ENCODE data around the gene COBLL1.

COBLL1 gene

DNA sequence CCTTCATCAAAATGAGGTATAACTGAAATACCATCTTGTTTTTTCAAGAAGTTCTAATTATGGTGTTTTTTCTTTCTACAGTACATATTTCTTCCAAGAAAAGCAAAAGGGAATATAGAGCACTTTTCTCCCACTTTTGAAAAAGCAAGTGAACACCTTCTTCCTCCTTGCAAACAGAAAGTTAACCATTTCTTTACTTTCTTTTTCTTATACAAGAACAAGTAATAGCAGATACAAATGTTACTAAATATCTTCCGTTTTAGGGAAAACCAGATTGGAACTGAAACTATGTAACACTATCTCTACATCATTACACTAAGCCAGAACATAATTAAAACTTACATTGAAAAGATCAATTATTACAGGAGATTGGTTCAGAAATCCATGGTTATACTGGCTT, 44.0 kb downstream of the COBLL1 start:
- no CpG with 5 or more reads among the region's 1 CpG for WGBS, 2 experiments (ENCODE audit: insufficient coverage in 2 of 2)
- Histone ChIP-seq H3K36me3 (ENCODE audit: control insufficient read depth, insufficient read depth, low read length) (no peaks in the 10 kb centered on the region), H3K4me1 (ENCODE audit: control insufficient read depth, insufficient read depth, low read length, poor library complexity, severe bottlenecking) (peaks cover 7% of the 10 kb centered on the region)

DNA sequence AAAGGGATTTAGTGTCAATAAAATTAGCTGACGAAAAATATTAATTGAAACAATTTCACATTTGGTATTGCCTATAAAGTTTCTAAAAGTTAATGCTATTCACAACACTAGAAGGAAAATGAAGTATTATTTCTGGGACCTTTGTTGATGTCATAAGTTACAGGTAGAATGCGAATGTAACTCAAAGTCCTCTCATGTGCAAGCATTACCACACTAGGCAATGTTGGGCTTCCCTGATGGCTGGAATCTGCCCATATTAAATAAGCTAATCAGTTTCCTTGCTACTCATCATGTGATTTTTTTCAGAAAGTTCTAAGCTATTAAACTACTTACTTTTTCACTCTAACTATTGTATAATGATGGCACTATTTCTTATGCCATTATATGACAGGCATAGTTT, 44.6 kb downstream of the COBLL1 start:
- Histone ChIP-seq H3K4me3 (ENCODE audit: extremely low read depth, insufficient read depth, low read length, poor library complexity, severe bottlenecking) (no peak overlapping the region), H3K36me3 (ENCODE audit: control insufficient read depth, insufficient read depth, low read length) (no peaks in the 10 kb centered on the region), H3K27ac (ENCODE audit: low read depth, low read length, severe bottlenecking) (no peak overlapping the region), H3K9me3 (ENCODE audit: control insufficient read depth, low read length) (no peaks in the 10 kb centered on the region), H3K4me1 (ENCODE audit: control insufficient read depth, insufficient read depth, low read length, poor library complexity, severe bottlenecking) (peaks cover 7% of the 10 kb centered on the region)
- WGBS, 2 experiments (ENCODE audit: insufficient coverage in 2 of 2): 83% methylated on average over 1 of the region's 2 CpGs; no CpG with 5 or more reads in 1 of the 2 experiments

More for the DNA sequence above, 44.0 kb downstream of the COBLL1 start:
- Histone ChIP-seq H3K9me3 (ENCODE audit: control insufficient read depth, low read length) (no peaks in the 10 kb centered on the region), H3K4me3 (ENCODE audit: extremely low read depth, insufficient read depth, low read length, poor library complexity, severe bottlenecking) (no peak overlapping the region), H3K27ac (ENCODE audit: low read depth, low read length, severe bottlenecking) (no peak overlapping the region)

DNA sequence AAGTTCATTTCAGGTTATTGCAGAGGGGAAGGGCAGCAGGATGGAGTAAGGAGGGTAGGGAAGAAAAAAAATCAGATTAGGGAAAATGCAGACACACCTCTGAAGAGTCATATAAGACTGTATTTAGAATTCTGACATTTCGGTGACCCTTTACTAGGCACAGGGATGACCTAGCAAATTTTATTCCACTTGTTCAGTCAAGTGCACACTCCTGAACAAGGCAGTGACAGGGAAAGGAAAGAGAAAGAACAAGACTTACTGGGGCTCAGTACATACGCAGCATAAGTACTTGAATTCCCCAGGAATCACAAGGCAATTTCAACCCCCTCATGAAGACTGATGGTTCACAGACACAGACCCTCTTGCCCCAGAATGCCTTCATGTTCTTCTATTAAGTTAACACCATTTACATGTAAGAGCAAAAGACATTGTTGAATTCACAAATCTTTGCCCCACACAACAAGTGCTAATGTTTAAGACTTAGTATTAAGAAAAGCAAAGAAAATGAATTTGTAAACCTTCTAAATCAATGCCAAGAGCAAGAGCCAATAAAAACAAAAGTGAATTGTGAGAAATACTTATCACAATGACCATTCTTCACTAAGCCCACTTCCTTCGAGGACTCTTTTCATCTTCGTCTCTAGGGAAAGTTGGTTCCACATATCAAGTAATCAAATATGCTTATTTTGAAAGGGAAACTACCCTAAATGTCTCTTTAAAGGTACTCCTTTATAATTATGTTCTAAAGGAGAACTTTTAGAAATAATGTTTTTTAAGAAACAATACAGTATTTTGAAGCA, 47.0 kb downstream of the COBLL1 start:
- H3K9me3 ChIP-seq (ENCODE audit: control insufficient read depth, low read length): no peaks in the 10 kb centered on the region
- peaks cover 7% of the 10 kb centered on the region for H3K4me1 ChIP-seq (ENCODE audit: control insufficient read depth, insufficient read depth, low read length, poor library complexity, severe bottlenecking)
- 80 to 88% methylated on average over 2 of the region's 4 CpGs for WGBS, 2 experiments (ENCODE audit: insufficient coverage in 2 of 2)
- H3K4me3 ChIP-seq (ENCODE audit: extremely low read depth, insufficient read depth, low read length, poor library complexity, severe bottlenecking): no peak overlapping the region
- no peaks in the 10 kb centered on the region for H3K36me3 ChIP-seq (ENCODE audit: control insufficient read depth, insufficient read depth, low read length)
- peak overlapping the region; percentile 86 for H3K27ac ChIP-seq (ENCODE audit: low read depth, low read length, severe bottlenecking)

DNA sequence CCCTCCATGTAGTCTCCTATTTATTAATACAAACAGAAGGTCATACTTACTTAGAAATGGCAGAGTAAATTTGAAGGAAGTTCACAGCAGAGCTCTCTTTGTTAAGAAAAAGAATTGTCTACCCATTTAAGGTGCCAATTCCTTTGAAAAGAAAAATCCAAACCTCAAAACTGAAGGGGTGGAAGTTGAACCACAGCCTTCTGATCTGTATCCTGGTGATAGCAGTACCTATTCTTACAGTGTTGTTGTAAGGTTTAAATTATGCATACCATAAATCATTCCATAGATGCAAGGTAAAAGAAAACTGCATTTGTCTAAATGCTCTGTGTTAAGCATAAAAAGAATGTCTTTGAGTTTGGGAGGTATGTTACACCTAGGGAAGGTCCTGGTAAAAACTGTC, 47.6 kb downstream of the COBLL1 start:
- H3K36me3 ChIP-seq (ENCODE audit: control insufficient read depth, insufficient read depth, low read length): no peaks in the 10 kb centered on the region
- peaks cover 7% of the 10 kb centered on the region for H3K4me1 ChIP-seq (ENCODE audit: control insufficient read depth, insufficient read depth, low read length, poor library complexity, severe bottlenecking)
- H3K27ac ChIP-seq (ENCODE audit: low read depth, low read length, severe bottlenecking): peak overlapping the region; percentile 86
- H3K9me3 ChIP-seq (ENCODE audit: control insufficient read depth, low read length): no peaks in the 10 kb centered on the region
- no peak overlapping the region for H3K4me3 ChIP-seq (ENCODE audit: extremely low read depth, insufficient read depth, low read length, poor library complexity, severe bottlenecking)

DNA sequence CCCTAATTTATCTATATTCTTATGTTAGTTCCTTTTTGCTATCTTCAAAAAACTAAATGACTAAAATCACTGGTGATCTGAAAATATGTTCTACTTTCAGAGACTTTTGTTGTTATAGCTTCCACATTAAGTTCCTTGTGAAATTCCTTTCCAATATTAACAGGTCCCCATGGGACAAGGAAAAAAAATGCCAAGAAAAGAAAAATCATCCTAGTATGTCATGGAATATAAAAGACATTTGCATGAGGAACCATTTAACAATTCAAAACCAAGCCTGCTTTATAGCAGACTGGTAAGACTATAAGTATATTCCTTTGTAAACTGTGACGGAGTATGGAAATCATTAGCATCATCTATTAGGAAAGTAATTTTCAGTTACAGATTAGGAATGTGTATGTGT, 48.1 kb downstream of the COBLL1 start:
- H3K4me1 ChIP-seq (ENCODE audit: control insufficient read depth, insufficient read depth, low read length, poor library complexity, severe bottlenecking): peaks cover 7% of the 10 kb centered on the region
- no CpG with 5 or more reads among the region's 1 CpG for WGBS, 2 experiments (ENCODE audit: insufficient coverage in 2 of 2)
- no peak overlapping the region for H3K4me3 ChIP-seq (ENCODE audit: extremely low read depth, insufficient read depth, low read length, poor library complexity, severe bottlenecking)
- H3K27ac ChIP-seq (ENCODE audit: low read depth, low read length, severe bottlenecking): peak overlapping the region; percentile 86
- H3K36me3 ChIP-seq (ENCODE audit: control insufficient read depth, insufficient read depth, low read length): no peaks in the 10 kb centered on the region
- no peaks in the 10 kb centered on the region for H3K9me3 ChIP-seq (ENCODE audit: control insufficient read depth, low read length)

DNA sequence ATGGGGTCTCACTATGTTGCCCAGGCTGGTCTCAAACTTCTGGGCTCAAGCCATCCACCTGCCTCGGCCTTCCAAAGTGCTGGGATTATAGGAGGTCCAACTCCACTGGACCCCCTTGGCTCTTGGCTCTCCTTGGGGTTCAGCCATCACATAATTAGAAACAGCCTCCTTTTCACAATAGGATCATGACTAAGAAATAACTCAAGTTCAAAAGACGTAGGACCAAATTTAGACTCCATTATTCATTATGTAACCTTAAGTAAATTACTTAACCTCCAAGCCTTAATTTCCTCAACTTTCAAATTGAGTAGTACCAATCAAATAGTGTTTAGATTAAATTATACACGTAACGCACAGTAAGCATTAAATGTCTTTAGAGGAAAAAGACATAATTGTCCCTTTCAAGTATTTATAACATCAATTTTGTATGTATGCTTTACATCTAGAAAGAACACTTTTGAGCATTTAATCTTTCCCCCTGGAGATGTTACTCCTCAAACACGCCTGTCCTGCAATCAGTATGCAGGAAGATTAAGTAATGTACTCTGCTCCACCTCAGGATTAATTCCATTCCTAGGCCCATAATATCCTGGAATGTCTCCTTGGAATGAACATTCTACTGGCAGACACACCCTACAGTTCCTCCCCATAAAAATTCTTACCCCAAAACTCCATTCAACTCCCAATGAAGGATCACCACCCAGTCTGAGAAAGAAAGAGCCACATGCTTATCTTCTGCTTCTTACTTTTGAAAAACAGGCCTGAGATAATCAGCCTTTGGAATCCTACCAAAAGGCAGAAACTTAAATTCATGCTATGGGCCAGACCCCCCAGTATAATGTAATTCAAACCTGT, 49.1 kb downstream of the COBLL1 start:
- WGBS, 2 experiments (ENCODE audit: insufficient coverage in 2 of 2): 100% methylated on average over 1 of the region's 5 CpGs; no CpG with 5 or more reads in 1 of the 2 experiments
- no peak overlapping the region for H3K4me3 ChIP-seq (ENCODE audit: extremely low read depth, insufficient read depth, low read length, poor library complexity, severe bottlenecking)
- H3K9me3 ChIP-seq (ENCODE audit: control insufficient read depth, low read length): no peaks in the 10 kb centered on the region
- H3K36me3 ChIP-seq (ENCODE audit: control insufficient read depth, insufficient read depth, low read length): no peaks in the 10 kb centered on the region
- peaks cover 7% of the 10 kb centered on the region for H3K4me1 ChIP-seq (ENCODE audit: control insufficient read depth, insufficient read depth, low read length, poor library complexity, severe bottlenecking)
- H3K27ac ChIP-seq (ENCODE audit: low read depth, low read length, severe bottlenecking): peak overlapping the region; percentile 86

DNA sequence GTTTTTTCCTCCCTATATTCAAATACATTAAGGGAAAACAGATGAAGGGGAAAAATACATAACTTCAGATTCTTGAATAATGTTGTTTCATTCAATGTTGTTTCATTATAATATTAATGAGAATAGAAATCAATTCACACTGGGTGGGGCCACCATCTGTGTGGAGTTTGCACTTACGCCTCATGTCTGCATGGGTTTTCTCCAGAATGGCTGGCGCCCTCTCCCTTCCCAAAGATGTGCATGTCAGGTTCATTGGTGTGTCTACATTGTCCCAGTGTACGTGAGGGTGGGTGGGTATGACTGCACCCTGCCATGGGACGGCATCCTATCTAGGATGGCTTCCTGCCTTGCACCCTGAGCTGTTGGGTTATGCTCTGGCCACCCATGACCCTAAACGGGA, 51.7 kb downstream of the COBLL1 start:
- H3K36me3 ChIP-seq (ENCODE audit: control insufficient read depth, insufficient read depth, low read length): no peaks in the 10 kb centered on the region
- H3K27ac ChIP-seq (ENCODE audit: low read depth, low read length, severe bottlenecking): no peak overlapping the region
- H3K4me1 ChIP-seq (ENCODE audit: control insufficient read depth, insufficient read depth, low read length, poor library complexity, severe bottlenecking): peaks cover 14% of the 10 kb centered on the region
- H3K9me3 ChIP-seq (ENCODE audit: control insufficient read depth, low read length): no peaks in the 10 kb centered on the region
- no peak overlapping the region for H3K4me3 ChIP-seq (ENCODE audit: extremely low read depth, insufficient read depth, low read length, poor library complexity, severe bottlenecking)
- 100% methylated on average over 1 to 3 of the region's 5 CpGs for WGBS, 2 experiments (ENCODE audit: insufficient coverage in 2 of 2)

DNA sequence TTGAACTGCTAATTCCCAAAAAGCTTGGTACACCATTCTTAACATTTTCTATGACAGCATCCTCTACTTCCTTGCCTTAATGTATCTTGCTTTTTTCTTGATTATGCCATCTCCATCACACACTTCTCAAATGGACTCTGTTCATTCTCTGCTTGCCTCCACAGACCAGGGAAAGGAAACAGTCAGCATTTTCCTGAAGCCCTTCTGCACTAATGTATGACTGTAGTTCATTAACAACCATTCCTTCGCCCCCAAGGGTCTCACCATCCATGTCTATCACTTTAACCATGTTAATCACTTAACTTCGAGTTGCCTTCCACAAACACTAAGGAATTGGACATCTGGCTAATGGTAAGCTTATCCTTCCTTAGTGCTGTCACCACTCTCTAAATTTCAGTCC, 54.8 kb downstream of the COBLL1 start:
- 86 to 88% methylated on average over 2 of the region's 2 CpGs for WGBS, 2 experiments (ENCODE audit: insufficient coverage in 2 of 2)
- Histone ChIP-seq H3K4me1 (ENCODE audit: control insufficient read depth, insufficient read depth, low read length, poor library complexity, severe bottlenecking) (peaks cover 16% of the 10 kb centered on the region), H3K27ac (ENCODE audit: low read depth, low read length, severe bottlenecking) (no peak overlapping the region), H3K36me3 (ENCODE audit: control insufficient read depth, insufficient read depth, low read length) (no peaks in the 10 kb centered on the region), H3K9me3 (ENCODE audit: control insufficient read depth, low read length) (no peaks in the 10 kb centered on the region), H3K4me3 (ENCODE audit: extremely low read depth, insufficient read depth, low read length, poor library complexity, severe bottlenecking) (no peak overlapping the region)

DNA sequence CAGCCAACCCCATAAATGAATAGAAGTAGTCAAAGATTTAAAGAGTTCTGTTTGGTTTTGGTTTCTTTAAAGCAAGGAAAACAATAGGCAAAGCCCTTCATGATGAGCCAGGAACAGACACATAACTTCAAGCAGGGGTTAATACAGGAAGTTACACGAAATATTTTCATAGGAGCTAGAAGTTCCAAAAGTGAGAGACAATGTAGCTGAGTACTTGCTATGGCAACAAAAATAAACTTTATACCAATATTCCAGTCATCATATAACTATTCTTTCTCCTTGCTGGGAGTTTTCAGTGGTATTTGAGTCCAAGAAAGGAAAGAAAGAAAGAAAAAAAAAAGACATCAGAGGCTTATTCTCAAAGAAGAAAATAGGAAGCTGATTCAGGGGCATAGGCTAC, 56.2 kb downstream of the COBLL1 start:
- H3K4me3 ChIP-seq (ENCODE audit: extremely low read depth, insufficient read depth, low read length, poor library complexity, severe bottlenecking): no peak overlapping the region
- no peaks in the 10 kb centered on the region for H3K9me3 ChIP-seq (ENCODE audit: control insufficient read depth, low read length)
- no peaks in the 10 kb centered on the region for H3K36me3 ChIP-seq (ENCODE audit: control insufficient read depth, insufficient read depth, low read length)
- H3K4me1 ChIP-seq (ENCODE audit: control insufficient read depth, insufficient read depth, low read length, poor library complexity, severe bottlenecking): peaks cover 16% of the 10 kb centered on the region
- whole genome bisulfite sequencing, 2 experiments (ENCODE audit: insufficient coverage in 2 of 2): no CpG with 5 or more reads among the region's 1 CpG
- H3K27ac ChIP-seq (ENCODE audit: low read depth, low read length, severe bottlenecking): peak overlapping the region; percentile 30

DNA sequence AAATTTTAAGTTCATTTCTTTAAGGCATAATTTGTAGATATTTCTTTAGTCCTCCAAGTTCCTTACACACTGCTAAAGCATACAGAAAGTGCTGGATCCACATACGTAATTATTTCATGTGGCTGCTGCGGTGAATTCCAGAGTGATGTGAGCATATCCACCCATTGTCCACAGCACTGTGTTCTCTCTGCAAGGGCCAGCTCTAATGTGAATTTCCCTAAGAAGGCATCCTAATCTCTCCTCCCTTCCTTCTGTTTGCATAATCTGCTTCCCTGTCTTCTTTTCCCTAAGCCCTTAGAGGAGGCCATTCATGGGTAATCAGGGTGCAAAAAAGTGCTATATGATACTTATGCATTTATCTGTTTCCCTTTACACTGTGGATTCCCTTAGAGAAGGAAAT, 57.2 kb downstream of the COBLL1 start:
- 75 to 87% methylated on average over 2 of the region's 2 CpGs for WGBS, 2 experiments (ENCODE audit: insufficient coverage in 2 of 2)

DNA sequence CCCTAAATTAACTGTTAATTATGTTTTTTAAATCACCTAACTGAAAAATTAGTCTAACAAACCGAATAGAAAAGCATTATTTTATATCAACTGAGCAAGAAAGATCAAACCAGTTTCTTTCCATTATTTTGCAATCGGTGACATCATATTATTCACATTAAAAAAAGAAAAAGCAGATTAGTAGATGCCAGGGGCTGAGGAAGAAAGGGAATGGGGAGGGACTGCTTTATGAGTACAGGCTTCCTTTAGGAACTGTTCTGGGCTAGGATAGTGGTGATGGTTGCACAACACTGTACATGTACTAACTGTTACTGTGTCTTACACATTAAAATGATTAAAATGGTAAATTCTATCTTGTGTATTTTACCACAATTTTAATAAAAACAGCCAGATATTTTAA, 59.3 kb downstream of the COBLL1 start:
- WGBS, 2 experiments (ENCODE audit: insufficient coverage in 2 of 2): no CpG with 5 or more reads among the region's 2 CpGs
- Histone ChIP-seq H3K36me3 (ENCODE audit: control insufficient read depth, insufficient read depth, low read length) (no peaks in the 10 kb centered on the region), H3K27ac (ENCODE audit: low read depth, low read length, severe bottlenecking) (no peak overlapping the region), H3K4me3 (ENCODE audit: extremely low read depth, insufficient read depth, low read length, poor library complexity, severe bottlenecking) (no peak overlapping the region), H3K9me3 (ENCODE audit: control insufficient read depth, low read length) (no peaks in the 10 kb centered on the region), H3K4me1 (ENCODE audit: control insufficient read depth, insufficient read depth, low read length, poor library complexity, severe bottlenecking) (peaks cover 16% of the 10 kb centered on the region)

More for the DNA sequence above, 57.2 kb downstream of the COBLL1 start:
- no peaks in the 10 kb centered on the region for H3K36me3 ChIP-seq (ENCODE audit: control insufficient read depth, insufficient read depth, low read length)
- H3K4me3 ChIP-seq (ENCODE audit: extremely low read depth, insufficient read depth, low read length, poor library complexity, severe bottlenecking): no peak overlapping the region
- H3K4me1 ChIP-seq (ENCODE audit: control insufficient read depth, insufficient read depth, low read length, poor library complexity, severe bottlenecking): peaks cover 16% of the 10 kb centered on the region
- H3K27ac ChIP-seq (ENCODE audit: low read depth, low read length, severe bottlenecking): no peak overlapping the region
- H3K9me3 ChIP-seq (ENCODE audit: control insufficient read depth, low read length): no peaks in the 10 kb centered on the region
